Mammary epithelial cell (primary cell): ENCODE data around the gene COLGALT1.

Source experiments
- CTCF ChIP-seq, 2 donors: IDR thresholded peaks in 1 of 2; conservative IDR thresholded peaks in 1 of 2; 2 replicates each; pipeline ENCODE4 v1.5.1; 2011 to 2012; ENCODE audit warnings: inconsistent platforms in 2 of 2, low read length in 2 of 2, mild to moderate bottlenecking in 2 of 2, control low read depth in 1 of 2, low read depth in 1 of 2; ENCODE audit not compliant: insufficient read depth in 1 of 2; ENCODE audit errors: extremely low read depth in 1 of 2
- EZH2 ChIP-seq: IDR thresholded peaks from 2 replicates; pipeline ENCODE4 v1.6.1; 2012; ENCODE audit warnings: low read length, inconsistent platforms, borderline replicate concordance

GRCh38 chr19:17572638-17573037, 17.2 kb downstream of the COLGALT1 start:
- TF ChIP-seq CTCF (conservative IDR thresholded peaks at IDR 0.05 in 1 of 2, IDR thresholded peaks at IDR 0.05 in 1 of 2; ENCODE audit: extremely low read depth in 1 of 2, insufficient read depth in 1 of 2, low read depth in 1 of 2, low read length in 2 of 2) (no peak), EZH2 (no peak)
